HepG2 (cell line): ENCODE data around the gene RAB3C. TPM values are rescaled to one million over a fixed set of nuclear protein-coding genes. Genes with fewer than 3 reads are reported as not detected.

ENCODE experiments used
- ATAC-seq: fragments of 200-7000 bp; cut with Tn5 transposase; 3 replicates; pipeline ENCODE4 v1.9.1; 2020; ENCODE audit warnings: mild to moderate bottlenecking, moderate library complexity
- BruUV-seq: library from RNA; stranded (reverse); fragments of 400-500 nt; replicated peaks from 2 replicates; lab custom pipeline; 2021; lab: Mats Ljungman, UMichigan
- CTCF ChIA-PET: fragments of 300-600 bp; formaldehyde crosslinking; extraction: SDS; loops from one replicate; lab custom pipeline; 2021; ENCODE audit warnings: low total read pairs, inconsistent platforms, low intra/inter-chr PET ratio; lab: Yijun Ruan, JAX
- POLR2A ChIA-PET: fragments of 350-600 bp; sonication (Branson Sonifier 250); formaldehyde crosslinking; loops from one replicate; lab custom pipeline; 2020; ENCODE audit warnings: antibody characterized with exemption, inconsistent platforms; lab: Yijun Ruan, JAX
- DNase-seq: peaks from one replicate; pipeline ENCODE4 v3.0.0-alpha.2; 2015; ENCODE audit warnings: low spot score
- FAIRE-seq: peaks from 3 replicates; lab custom pipeline; 2011; peaks lifted over from hg19 to GRCh38; lab: Jason Lieb, UNC
- H2AFZ ChIP-seq: one replicate; pipeline ENCODE4 v1.6.1; 2011; ENCODE audit warnings: low read length, inconsistent platforms
- H3K27ac ChIP-seq: fragments of 300-600 bp; 3 replicates; pipeline ENCODE4 v1.8.0; 2011; ENCODE audit warnings: mixed run types, mild to moderate bottlenecking, mixed read lengths, low read length, inconsistent platforms; ENCODE audit not compliant: insufficient read depth; ENCODE audit errors: extremely low read length
- H3K27me3 ChIP-seq, 2 experiments: fragments of 200-600 bp in 1 of 2; 2 replicates in 1 of 2; 3 replicates in 1 of 2; pipeline versions ENCODE4 v1.6.0 to v1.8.0; 2011; ENCODE audit warnings: low read length in 2 of 2, mild to moderate bottlenecking in 2 of 2, moderate library complexity in 2 of 2, inconsistent platforms in 1 of 2; ENCODE audit not compliant: insufficient read depth in 2 of 2, control insufficient read depth in 1 of 2
- H3K36me3 ChIP-seq, 2 experiments: fragments of 200-600 bp in 1 of 2; replicated peaks in 1 of 2; 2 replicates in 1 of 2; 3 replicates in 1 of 2; pipeline versions ENCODE4 v1.5.1 to v1.8.0; 2011; ENCODE audit warnings: low read length in 2 of 2, inconsistent platforms in 1 of 2; ENCODE audit not compliant: insufficient read depth in 2 of 2, control insufficient read depth in 1 of 2
- H3K4me1 ChIP-seq: 2 replicates; pipeline ENCODE4 v1.5.1; 2012; ENCODE audit warnings: low read length, inconsistent platforms; ENCODE audit not compliant: insufficient read depth
- H3K4me2 ChIP-seq: 2 replicates; pipeline ENCODE4 v1.6.0; 2011; ENCODE audit warnings: low read depth, low read length, inconsistent platforms
- H3K4me3 ChIP-seq, 3 experiments: fragments of 200-600 bp in 1 of 3; sonication (generic), shearing (Covaris generic) in 1 of 3; replicated peaks in 1 of 3; 2 replicates each; pipeline ENCODE4 v1.5.1; 2011 to 2016; ENCODE audit warnings: low read length in 3 of 3, inconsistent platforms in 2 of 3, low read depth in 2 of 3, mild to moderate bottlenecking in 2 of 3, control low read depth in 1 of 3, mixed read lengths in 1 of 3; ENCODE audit not compliant: insufficient read depth in 1 of 3
- H3K79me2 ChIP-seq: one replicate; pipeline ENCODE4 v1.6.1; 2011; ENCODE audit warnings: low read length, inconsistent platforms; ENCODE audit not compliant: insufficient read depth
- H3K9ac ChIP-seq: 2 replicates; pipeline ENCODE4 v1.6.0; 2011; ENCODE audit warnings: mild to moderate bottlenecking, low read depth, low read length, inconsistent platforms; ENCODE audit not compliant: insufficient read depth
- H3K9me3 ChIP-seq: 2 replicates; pipeline ENCODE4 v1.5.1; 2012; ENCODE audit warnings: mild to moderate bottlenecking, low read length
- H4K20me1 ChIP-seq: 2 replicates; pipeline ENCODE4 v1.6.0; 2011; ENCODE audit warnings: inconsistent platforms, mild to moderate bottlenecking, low read length, moderate library complexity; ENCODE audit not compliant: insufficient read depth
- ADNP ChIP-seq: sonication (generic); formaldehyde crosslinking; IDR thresholded peaks from 2 replicates; pipeline ENCODE4 v1.4.0; 2020; ENCODE audit warnings: missing genetic modification reagents
- KDM6A ChIP-seq: IDR thresholded peaks from 2 replicates; pipeline ENCODE4 v1.6.1; 2016; ENCODE audit warnings: low read depth
- NFE2 ChIP-seq: sonication (generic); formaldehyde crosslinking; IDR thresholded peaks from 2 replicates; pipeline ENCODE4 v1.4.0; 2020; ENCODE audit warnings: missing genetic modification reagents
- ONECUT2 ChIP-seq: sonication (generic); formaldehyde crosslinking; IDR thresholded peaks from 2 replicates; pipeline ENCODE4 v1.4.0; 2020; ENCODE audit warnings: missing genetic modification reagents
- RFXAP ChIP-seq: sonication (generic); formaldehyde crosslinking; IDR thresholded peaks from 2 replicates; pipeline ENCODE4 v1.4.0; 2020; ENCODE audit warnings: missing genetic modification reagents, borderline replicate concordance
- SCMH1 ChIP-seq: sonication (generic); formaldehyde crosslinking; IDR thresholded peaks from 2 replicates; pipeline ENCODE4 v1.9.0; 2021; ENCODE audit warnings: missing genetic modification reagents, mild to moderate bottlenecking, borderline replicate concordance
- SSRP1 ChIP-seq: IDR thresholded peaks from 2 replicates; pipeline ENCODE4 v1.6.1; 2016; ENCODE audit warnings: control low read depth
- SUZ12 ChIP-seq: fragments of 150-350 bp; IDR thresholded peaks from 2 replicates; pipeline ENCODE4 v1.6.1; 2014; ENCODE audit warnings: low read depth, low read length
- YEATS4 ChIP-seq: sonication (generic); formaldehyde crosslinking; IDR thresholded peaks from 2 replicates; pipeline ENCODE4 v1.4.0; 2020; ENCODE audit warnings: missing genetic modification reagents, borderline replicate concordance
- ZBTB44 ChIP-seq: sonication (generic); formaldehyde crosslinking; IDR thresholded peaks from 2 replicates; pipeline ENCODE4 v1.4.0; 2020; ENCODE audit warnings: missing genetic modification reagents
- ZFAT ChIP-seq: sonication (generic); formaldehyde crosslinking; conservative IDR thresholded peaks from 2 replicates; pipeline ENCODE4 v1.8.1; 2023; ENCODE audit warnings: missing genetic modification reagents, inconsistent platforms
- ZMAT3 ChIP-seq: sonication (generic); formaldehyde crosslinking; conservative IDR thresholded peaks from 2 replicates; pipeline ENCODE4 v1.7.0; 2021; ENCODE audit warnings: missing genetic modification reagents
- ZNF547 ChIP-seq: sonication (generic); formaldehyde crosslinking; IDR thresholded peaks from 2 replicates; pipeline ENCODE4 v1.5.1; 2020; ENCODE audit warnings: mild to moderate bottlenecking, missing genetic modification reagents
- ZNF572 ChIP-seq: sonication (generic); formaldehyde crosslinking; IDR thresholded peaks from 2 replicates; pipeline ENCODE4 v1.5.1; 2020; ENCODE audit warnings: mild to moderate bottlenecking, missing genetic modification reagents
- WGBS: methylation state at CpG from one replicate; pipeline ENCODE4 v1.1.6; 2017; ENCODE audit warnings: low lambda C conversion rate; 5-methylcytosine and 5-hydroxymethylcytosine counted together
- in situ Hi-C: cut with HindIII; loops from 2 replicates; pipeline ENCODE4 v1.10.0; 2017; ENCODE audit warnings: low pct_unique_long_range_greater_than_20kb; ENCODE audit not compliant: extremely low pct_ligation_motif_present
- intact Hi-C: fragments of 100-400 bp; cut with micrococcal nuclease; formaldehyde crosslinking; loops from one replicate; pipeline ENCODE4 v1.10.0; 2022; ENCODE audit not compliant: unreplicated experiment
- polyA plus RNA-seq, 8 experiments: library from polyadenylated mRNA; depleted of rRNA in 3 of 8; stranded (reverse) in 7 of 8; unstranded in 1 of 8; fragments of >200 nt; fragmentation: Illumina TruSeq in 4 of 8; extraction: Trizol in 4 of 8; gene quantifications; 2 replicates each; pipeline versions ENCODE4 v1.2.1 to v1.2.3, GENCODE V29; 2011 to 2016; ENCODE audit warnings: low read depth in 4 of 8, missing spikeins in 1 of 8, mixed read lengths in 1 of 8; ENCODE audit not compliant: insufficient read depth in 1 of 8
- total RNA-seq, 5 experiments: library from RNA; depleted of rRNA; stranded (reverse); fragments of >200 nt; fragmentation: Illumina TruSeq; extraction: Trizol; gene quantifications; 2 replicates each; pipeline ENCODE4 v1.2.3, GENCODE V29; 2016; ENCODE audit warnings: low read depth in 1 of 5
- TF ChIP-seq, protein P1 (sequence below): sonication (generic); formaldehyde crosslinking; IDR thresholded peaks from 2 replicates; pipeline ENCODE4 v1.4.0; 2020; ENCODE audit warnings: missing genetic modification reagents, borderline replicate concordance
- TF ChIP-seq, protein P2 (sequence below): sonication (generic); formaldehyde crosslinking; IDR thresholded peaks from 2 replicates; pipeline ENCODE4 v1.8.0; 2022; ENCODE audit warnings: mild to moderate bottlenecking, missing genetic modification reagents, moderate library complexity

Gene RAB3C
- total and polyA plus RNA-seq, 2 of the 13 experiments (the other 11 are each of a cell fraction or from before 2014, with no cell fraction given): not detected

- no peaks in the 10 kb centered on the region for H3K9me3 ChIP-seq
- H3K27me3 ChIP-seq: no peaks in the 10 kb centered on the region
- no peak for TF ChIP-seq SSRP1 (CRISPR knock-in tag)
- no peak for TF ChIP-seq NFE2 (CRISPR knock-in tag)
- TF ChIP-seq SCMH1 (CRISPR knock-in tag): no peak
- TF ChIP-seq SUZ12: no peak
- TF ChIP-seq, protein P1, sequence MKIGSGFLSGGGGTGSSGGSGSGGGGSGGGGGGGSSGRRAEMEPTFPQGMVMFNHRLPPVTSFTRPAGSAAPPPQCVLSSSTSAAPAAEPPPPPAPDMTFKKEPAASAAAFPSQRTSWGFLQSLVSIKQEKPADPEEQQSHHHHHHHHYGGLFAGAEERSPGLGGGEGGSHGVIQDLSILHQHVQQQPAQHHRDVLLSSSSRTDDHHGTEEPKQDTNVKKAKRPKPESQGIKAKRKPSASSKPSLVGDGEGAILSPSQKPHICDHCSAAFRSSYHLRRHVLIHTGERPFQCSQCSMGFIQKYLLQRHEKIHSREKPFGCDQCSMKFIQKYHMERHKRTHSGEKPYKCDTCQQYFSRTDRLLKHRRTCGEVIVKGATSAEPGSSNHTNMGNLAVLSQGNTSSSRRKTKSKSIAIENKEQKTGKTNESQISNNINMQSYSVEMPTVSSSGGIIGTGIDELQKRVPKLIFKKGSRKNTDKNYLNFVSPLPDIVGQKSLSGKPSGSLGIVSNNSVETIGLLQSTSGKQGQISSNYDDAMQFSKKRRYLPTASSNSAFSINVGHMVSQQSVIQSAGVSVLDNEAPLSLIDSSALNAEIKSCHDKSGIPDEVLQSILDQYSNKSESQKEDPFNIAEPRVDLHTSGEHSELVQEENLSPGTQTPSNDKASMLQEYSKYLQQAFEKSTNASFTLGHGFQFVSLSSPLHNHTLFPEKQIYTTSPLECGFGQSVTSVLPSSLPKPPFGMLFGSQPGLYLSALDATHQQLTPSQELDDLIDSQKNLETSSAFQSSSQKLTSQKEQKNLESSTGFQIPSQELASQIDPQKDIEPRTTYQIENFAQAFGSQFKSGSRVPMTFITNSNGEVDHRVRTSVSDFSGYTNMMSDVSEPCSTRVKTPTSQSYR (CRISPR knock-in tag): no peak
- TF ChIP-seq ZNF572 (CRISPR knock-in tag): no peak
- TF ChIP-seq YEATS4 (CRISPR knock-in tag): no peak
- no peak for TF ChIP-seq KDM6A
- no peak for TF ChIP-seq ONECUT2 (CRISPR knock-in tag)
- no peak for TF ChIP-seq RFXAP
- no peak for TF ChIP-seq ZNF547 (CRISPR knock-in tag)
- no peak for TF ChIP-seq ZBTB44 (CRISPR knock-in tag)
- TF ChIP-seq, protein P2, sequence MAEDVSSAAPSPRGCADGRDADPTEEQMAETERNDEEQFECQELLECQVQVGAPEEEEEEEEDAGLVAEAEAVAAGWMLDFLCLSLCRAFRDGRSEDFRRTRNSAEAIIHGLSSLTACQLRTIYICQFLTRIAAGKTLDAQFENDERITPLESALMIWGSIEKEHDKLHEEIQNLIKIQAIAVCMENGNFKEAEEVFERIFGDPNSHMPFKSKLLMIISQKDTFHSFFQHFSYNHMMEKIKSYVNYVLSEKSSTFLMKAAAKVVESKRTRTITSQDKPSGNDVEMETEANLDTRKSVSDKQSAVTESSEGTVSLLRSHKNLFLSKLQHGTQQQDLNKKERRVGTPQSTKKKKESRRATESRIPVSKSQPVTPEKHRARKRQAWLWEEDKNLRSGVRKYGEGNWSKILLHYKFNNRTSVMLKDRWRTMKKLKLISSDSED (CRISPR knock-in tag): no peak
- TF ChIP-seq ZMAT3: no peak
- TF ChIP-seq ADNP (CRISPR knock-in tag): no peak
- no peak for TF ChIP-seq ZFAT (CRISPR knock-in tag)
- in situ Hi-C loops (no loop called here), intact Hi-C loops (no loop called here)
- H2AFZ ChIP-seq: no peak overlapping the region
- no peak for ATAC-seq
- H3K79me2 ChIP-seq: no peaks in the 10 kb centered on the region
- no TSS peak for BruUV-seq
- ChIA-PET CTCF (no interaction called here), POLR2A (no interaction called here)
- H3K36me3 ChIP-seq: no peaks in the 10 kb centered on the region
- no peak overlapping the region for H3K9ac ChIP-seq
- no peak overlapping the region for H3K27ac ChIP-seq
- DNase-seq: no peak
- no peaks in the 10 kb centered on the region for H4K20me1 ChIP-seq
- H3K4me1 ChIP-seq: no peaks in the 10 kb centered on the region
- WGBS: 0% methylated on average over 2 of the region's 2 CpGs
- no peak for FAIRE-seq
- no peak overlapping the region for H3K4me2 ChIP-seq
- H3K4me3 ChIP-seq: no peak overlapping the region
Observed at GRCh38 chr5:58774937-58775336, 192.1 kb downstream of the RAB3C start.
